HK-2 (cell line): ENCODE data around the gene SUGCT.
"Not testable (repeated sequence)": the region's sequence is repeated elsewhere in the genome, so short reads cannot be mapped to it uniquely, and the experiment has no call there.

Experiments
- DNase-seq: peaks from one replicate; pipeline ENCODE4 v3.0.0-alpha.2; 2018; ENCODE audit not compliant: unreplicated experiment

Gene SUGCT

GRCh38 chr7:40138973-40139372, 4.2 kb downstream of the SUGCT start:
- no peak for DNase-seq

GRCh38 chr7:40139891-40140290, 5.1 kb downstream of the SUGCT start:
- DNase-seq, result not testable (repeated sequence)

GRCh38 chr7:40141916-40142315, 7.1 kb downstream of the SUGCT start:
- not testable (repeated sequence) for DNase-seq

- DNase-seq, result not testable (repeated sequence)
Observed at GRCh38 chr7:40145596-40146130, 10.9 kb downstream of the SUGCT start.

- peak; percentile 58 for DNase-seq
Observed at GRCh38 chr7:40147371-40148246, 12.8 kb downstream of the SUGCT start.

- not testable (repeated sequence) for DNase-seq
Observed at GRCh38 chr7:40148247-40148580, 13.4 kb downstream of the SUGCT start.

- no peak for DNase-seq
Observed at GRCh38 chr7:40148671-40149070, 13.9 kb downstream of the SUGCT start.

GRCh38 chr7:40151504-40151903, 16.7 kb downstream of the SUGCT start:
- no peak for DNase-seq

- no peak for DNase-seq
Observed at GRCh38 chr7:40156988-40157387, 22.2 kb downstream of the SUGCT start.

GRCh38 chr7:40162516-40162915, 27.7 kb downstream of the SUGCT start:
- DNase-seq, result no peak

GRCh38 chr7:40165216-40165615, 30.4 kb downstream of the SUGCT start:
- DNase-seq, result no peak

GRCh38 chr7:40167291-40167690, 32.5 kb downstream of the SUGCT start:
- no peak for DNase-seq

GRCh38 chr7:40168266-40168665, 33.5 kb downstream of the SUGCT start:
- DNase-seq, result not testable (repeated sequence)

GRCh38 chr7:40173121-40173520, 38.3 kb downstream of the SUGCT start:
- not testable (repeated sequence) for DNase-seq

GRCh38 chr7:40175256-40175655, 40.5 kb downstream of the SUGCT start:
- not testable (repeated sequence) for DNase-seq

- no peak for DNase-seq
Observed at GRCh38 chr7:40175725-40176510, 41.1 kb downstream of the SUGCT start.

- DNase-seq, result no peak
Observed at GRCh38 chr7:40177071-40177470, 42.3 kb downstream of the SUGCT start.

GRCh38 chr7:40182452-40182851, 47.6 kb downstream of the SUGCT start:
- DNase-seq, result no peak

- no peak for DNase-seq
Observed at GRCh38 chr7:40186586-40186985, 51.8 kb downstream of the SUGCT start.

- DNase-seq, result no peak
Observed at GRCh38 chr7:40192036-40192435, 57.2 kb downstream of the SUGCT start.

GRCh38 chr7:40194745-40195144, 59.9 kb downstream of the SUGCT start:
- DNase-seq, result no peak

GRCh38 chr7:40197527-40197926, 62.7 kb downstream of the SUGCT start:
- no peak for DNase-seq
